ENCODE measurements around the gene SLC44A3.

DNA sequence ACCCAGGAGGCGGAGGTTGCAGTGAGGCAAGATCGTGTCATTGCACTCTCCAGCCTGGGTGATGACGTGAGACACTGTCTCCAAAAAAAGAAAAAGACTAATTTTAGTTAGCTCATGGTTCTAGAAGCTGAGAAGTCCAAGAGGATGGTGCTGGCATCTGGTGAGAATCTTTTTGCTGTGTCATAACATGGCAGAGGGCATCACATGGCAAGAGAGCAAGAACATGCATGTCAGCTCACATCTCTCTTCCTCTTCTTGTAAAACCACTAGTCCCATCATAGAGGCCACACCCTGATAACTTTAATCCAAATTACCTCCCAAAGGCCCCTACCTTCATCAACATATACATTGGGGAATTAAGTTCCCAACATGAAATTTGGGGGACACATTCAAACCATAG is 120.6 kb downstream of the SLC44A3 start:
- TF ChIP-seq, protein P1, sequence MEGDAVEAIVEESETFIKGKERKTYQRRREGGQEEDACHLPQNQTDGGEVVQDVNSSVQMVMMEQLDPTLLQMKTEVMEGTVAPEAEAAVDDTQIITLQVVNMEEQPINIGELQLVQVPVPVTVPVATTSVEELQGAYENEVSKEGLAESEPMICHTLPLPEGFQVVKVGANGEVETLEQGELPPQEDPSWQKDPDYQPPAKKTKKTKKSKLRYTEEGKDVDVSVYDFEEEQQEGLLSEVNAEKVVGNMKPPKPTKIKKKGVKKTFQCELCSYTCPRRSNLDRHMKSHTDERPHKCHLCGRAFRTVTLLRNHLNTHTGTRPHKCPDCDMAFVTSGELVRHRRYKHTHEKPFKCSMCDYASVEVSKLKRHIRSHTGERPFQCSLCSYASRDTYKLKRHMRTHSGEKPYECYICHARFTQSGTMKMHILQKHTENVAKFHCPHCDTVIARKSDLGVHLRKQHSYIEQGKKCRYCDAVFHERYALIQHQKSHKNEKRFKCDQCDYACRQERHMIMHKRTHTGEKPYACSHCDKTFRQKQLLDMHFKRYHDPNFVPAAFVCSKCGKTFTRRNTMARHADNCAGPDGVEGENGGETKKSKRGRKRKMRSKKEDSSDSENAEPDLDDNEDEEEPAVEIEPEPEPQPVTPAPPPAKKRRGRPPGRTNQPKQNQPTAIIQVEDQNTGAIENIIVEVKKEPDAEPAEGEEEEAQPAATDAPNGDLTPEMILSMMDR (IDR thresholded peaks at IDR 0.05) = no peak
- no peak for TF ChIP-seq POLR2A (IDR thresholded peaks at IDR 0.05)

Measured in adrenal gland (tissue), 5 donors.